Activated naive CD4-positive, alpha-beta T cell treated with anti-CD3 and anti-CD28 coated beads, Interleukin-2, amount 50 U/mL, for 16 hours (primary cell): ENCODE results near the gene ECE1.

Source experiments
- DNase-seq: peaks from one replicate; pipeline ENCODE4 v3.0.0-alpha.2; 2020

Gene ECE1

GRCh38 chr1:21289700-21290545 lies at the start of gene ECE1:
TSS of gene ECE1 (minus strand) at chr1:21290463. CDS start at chr1:21290414, 49 bp downstream.
- peak; percentile 48 for DNase-seq

GRCh38 chr1:21339356-21340229 lies 49.3 kb upstream of the ECE1 start:
- DNase-seq, result no peak

- DNase-seq, result no peak
Measured at GRCh38 chr1:21338573-21339355, 48.5 kb upstream of the ECE1 start.

GRCh38 chr1:21337928-21338572 lies 47.8 kb upstream of the ECE1 start:
- DNase-seq, result no peak

- no peak for DNase-seq
Measured at GRCh38 chr1:21337454-21337927, 47.2 kb upstream of the ECE1 start.

GRCh38 chr1:21337010-21337437 lies 46.8 kb upstream of the ECE1 start:
- no peak for DNase-seq

- no peak for DNase-seq
Measured at GRCh38 chr1:21335750-21336224, 45.5 kb upstream of the ECE1 start.

- no peak for DNase-seq
Measured at GRCh38 chr1:21335088-21335691, 44.9 kb upstream of the ECE1 start.

DNA sequence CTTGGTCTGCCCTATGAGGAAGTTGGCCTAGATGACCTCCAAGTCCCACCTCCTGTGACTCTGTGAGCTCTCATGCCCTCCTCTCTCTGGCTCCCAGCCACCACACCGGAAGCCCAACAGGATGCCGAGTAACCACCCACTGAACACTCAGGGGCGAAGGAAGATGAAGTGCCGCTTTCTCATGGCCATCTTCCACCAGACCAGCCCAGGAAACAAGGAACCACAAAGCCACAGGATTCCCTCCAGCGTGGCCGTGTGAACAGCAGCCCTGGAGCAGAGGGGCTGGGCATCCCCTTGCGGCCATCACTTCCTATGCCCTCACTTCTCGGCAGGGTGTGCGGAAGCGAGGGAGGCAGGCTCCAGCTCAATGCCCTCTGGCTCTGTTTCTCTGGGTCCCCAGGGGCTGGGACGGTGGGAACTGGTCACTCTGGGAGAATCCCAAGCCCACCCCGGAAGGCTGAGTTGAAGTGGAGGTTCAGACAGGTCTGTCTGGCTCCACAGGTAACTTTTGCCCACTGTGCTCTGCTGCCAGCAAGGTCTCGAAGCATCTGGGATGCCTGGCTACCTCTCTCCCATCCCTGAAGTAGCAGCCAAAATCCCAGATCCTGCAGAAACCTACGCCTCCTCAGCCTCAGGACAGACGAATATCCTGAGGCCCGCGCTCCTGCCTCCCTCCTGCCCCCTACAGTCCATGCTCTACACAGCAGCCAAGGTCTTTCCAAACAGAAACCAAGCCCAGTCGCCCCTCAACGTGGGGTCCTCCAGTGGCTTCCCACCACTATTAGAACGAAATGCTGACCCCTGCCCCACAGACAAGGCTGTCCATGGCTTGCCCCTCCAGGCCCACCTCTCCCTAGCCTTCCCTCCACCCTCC lies 44.2 kb upstream of the ECE1 start:
- DNase-seq, result peak; percentile 59

DNA sequence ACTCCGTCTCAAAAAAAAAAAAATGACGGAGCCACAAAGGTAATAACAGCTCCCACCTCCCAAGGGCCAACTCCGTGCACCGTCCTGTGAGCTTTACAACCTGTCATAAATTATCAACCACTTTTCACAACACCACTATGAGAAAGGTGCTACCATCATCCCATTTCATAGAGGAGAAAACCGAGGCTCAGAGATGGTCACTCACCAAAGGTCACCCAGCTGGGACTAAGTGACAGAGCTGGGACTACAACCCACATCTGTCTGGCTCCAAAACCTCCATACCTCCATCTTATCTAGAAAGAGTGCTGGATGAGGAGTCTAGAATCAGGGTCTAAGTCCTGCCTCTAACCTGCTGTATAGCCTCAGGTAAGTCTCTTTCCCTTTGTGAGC lies 43.6 kb upstream of the ECE1 start:
- DNase-seq, result no peak

- DNase-seq, result no peak
Measured at GRCh38 chr1:21332554-21333311, 42.5 kb upstream of the ECE1 start.

DNA sequence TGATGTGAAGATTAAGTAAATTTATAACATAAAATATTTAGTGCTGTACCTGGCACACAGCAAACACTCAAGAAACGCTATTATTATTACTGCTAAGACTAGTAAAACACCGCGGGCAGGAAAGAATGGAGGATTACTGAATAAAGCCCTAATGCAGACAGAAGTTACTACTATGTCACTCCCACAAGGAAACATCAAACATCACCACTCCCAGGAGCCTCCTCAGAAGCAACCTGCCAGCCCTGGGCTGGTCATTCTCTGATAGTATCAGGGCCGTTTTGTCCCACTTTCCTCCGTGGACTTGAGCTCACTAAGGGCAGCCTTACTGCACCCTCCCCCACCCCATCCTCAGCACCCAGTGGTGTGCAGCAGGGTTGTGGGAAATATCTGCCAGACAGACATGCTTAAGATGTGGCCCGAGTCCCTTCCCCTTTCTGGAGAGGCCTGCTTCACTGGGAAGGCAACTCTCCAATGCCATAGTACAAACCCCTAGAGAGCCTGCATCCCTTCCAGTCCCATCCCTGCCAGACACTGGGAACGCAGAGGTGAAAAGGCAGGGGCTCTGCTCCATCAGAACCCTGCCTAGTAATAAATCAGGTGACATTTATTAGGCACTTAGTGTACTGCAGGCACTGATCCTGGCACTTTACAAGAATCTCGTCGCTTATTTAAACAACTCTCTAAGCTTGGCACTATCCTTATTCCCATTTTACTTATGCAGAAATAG lies 41.7 kb upstream of the ECE1 start:
- DNase-seq, result no peak

GRCh38 chr1:21330544-21330943 lies 40.3 kb upstream of the ECE1 start:
- DNase-seq, result no peak

DNA sequence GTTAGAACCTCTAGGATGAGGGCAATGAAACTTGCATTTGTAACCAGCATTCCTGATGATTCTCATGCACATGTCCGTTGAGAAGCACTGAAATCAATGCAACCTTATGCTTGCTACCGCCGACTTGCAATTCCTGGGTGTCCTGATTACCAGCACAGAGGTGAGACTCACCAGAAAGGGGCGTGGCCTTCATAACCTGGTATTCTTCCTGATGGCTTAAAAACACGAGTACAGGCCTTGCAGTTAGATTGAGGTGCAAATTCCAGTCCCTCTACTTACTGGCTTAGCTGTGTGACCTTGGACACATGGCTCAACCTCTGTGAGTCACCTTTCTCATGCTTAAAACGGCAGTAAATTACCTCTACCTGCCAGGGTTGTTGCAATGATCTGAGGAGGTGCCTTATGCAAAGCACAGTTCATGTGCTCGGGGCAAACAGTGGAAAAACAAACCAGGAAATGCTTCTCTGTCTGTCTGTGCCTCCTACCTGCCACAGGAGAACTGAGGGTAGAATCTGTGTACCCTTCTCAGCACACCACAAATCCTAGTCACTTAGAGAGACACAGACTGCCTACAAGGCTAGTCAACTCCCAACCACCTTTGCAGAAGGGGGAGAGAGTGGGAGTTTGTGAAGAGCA lies 39.1 kb upstream of the ECE1 start:
- DNase-seq, result no peak

GRCh38 chr1:21327566-21328323 lies 37.5 kb upstream of the ECE1 start:
- DNase-seq, result no peak

DNA sequence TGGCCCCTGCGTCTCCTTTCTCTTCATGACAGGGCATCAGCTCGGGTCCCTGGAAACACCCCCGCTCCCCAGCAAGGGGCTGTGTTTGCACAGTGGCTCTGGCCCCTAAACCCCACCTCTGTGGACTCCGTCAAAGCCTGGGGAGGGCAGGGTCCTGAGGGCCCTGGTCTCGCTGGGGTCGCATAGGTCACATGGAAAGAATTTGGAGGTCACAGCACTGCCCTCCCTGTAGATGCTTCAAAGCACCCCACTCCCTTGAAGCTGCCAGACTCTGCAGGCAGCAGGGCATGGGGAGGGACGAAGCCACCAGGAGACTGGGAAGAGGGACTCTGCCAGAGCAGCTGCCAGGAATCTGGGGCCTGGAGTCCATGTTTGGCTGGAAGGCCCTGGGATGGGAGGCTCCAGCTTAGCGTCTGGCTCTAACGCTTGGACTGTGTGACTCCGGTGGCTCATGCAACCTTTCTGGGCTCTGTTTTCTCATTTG lies 36.6 kb upstream of the ECE1 start:
- no peak for DNase-seq

- no peak for DNase-seq
Measured at GRCh38 chr1:21325731-21326387, 35.6 kb upstream of the ECE1 start.
